ENCODE results near the gene JDP2. TPM values are rescaled to one million over a fixed set of nuclear protein-coding genes. Genes with fewer than 3 reads are reported as not detected.

JDP2 gene
- total RNA-seq, 2 experiments from 2014 or later, result 1.3 to 1.4 TPM

DNA sequence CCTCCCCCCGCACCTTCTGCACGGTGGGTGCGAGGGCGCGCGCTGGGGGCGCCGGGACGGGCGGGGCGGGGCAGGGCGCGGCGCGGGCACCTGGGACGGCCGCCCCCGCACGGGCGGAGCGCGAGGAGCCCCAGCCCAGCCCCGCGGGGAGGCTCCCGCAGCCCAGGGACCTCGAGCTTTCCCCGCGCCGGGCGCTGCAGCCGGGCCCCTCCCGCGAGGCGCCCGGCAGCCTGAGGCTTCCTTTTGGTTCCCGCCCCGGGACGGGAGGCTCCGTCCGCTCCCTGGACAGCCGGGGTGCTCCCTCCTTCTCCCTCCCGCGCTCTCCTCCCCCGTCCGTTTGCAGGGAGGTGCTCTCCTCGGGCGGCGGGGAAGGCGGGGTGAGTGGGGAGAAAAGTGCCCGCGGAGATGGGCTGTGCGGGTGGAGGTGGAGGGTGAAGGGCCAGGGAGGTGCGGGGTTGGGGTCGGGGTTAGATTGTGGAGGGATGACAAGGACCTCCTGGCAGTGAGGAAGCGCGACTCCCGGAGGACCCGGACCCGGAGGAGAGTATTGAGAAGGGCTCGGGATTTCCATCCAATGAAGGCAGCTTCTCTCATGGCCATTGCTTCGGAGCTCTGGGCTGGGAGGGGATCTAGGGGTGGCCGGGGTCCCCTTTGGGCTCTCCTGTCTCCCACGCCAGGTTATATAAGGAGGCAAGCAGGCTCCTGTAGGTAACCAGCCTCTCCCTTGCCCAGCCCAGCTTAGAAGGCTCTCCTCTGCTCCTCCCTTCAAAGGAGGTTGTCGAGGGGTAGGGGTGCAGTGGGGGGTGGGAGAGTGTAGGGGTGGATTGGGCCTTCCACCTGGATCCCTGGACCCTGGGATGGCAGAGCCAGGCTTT, 645 bp downstream of the JDP2 start:
- intact Hi-C loops (cut with micrococcal nuclease), result no loop called here
- ChIA-PET CTCF (interaction anchor here (0.7 to 1.2 kb wide), 2 partner anchors 60 to 61 kb away, joined by 3 to 4 read pairs; no protein-coding TSS in a partner anchor), POLR2A (interaction anchor here (1.1 to 1.5 kb wide), 2 partner anchors 10 to 95 kb away, joined by 3 to 4 read pairs; no protein-coding TSS in a partner anchor)
- peaks cover 3% of the 10 kb centered on the region for H3K36me3 Mint-ChIP-seq (ENCODE audit: low read depth)
- peaks cover 8% of the 10 kb centered on the region for H3K4me1 Mint-ChIP-seq (ENCODE audit: low read depth)
- peaks cover 6% of the 10 kb centered on the region for H3K9me3 Mint-ChIP-seq
- peak overlapping the region; percentile 60 for H3K4me3 Mint-ChIP-seq
- peak; percentile 34 for ATAC-seq
- DNase-seq, result no peak
- TF ChIP-seq, protein P1, sequence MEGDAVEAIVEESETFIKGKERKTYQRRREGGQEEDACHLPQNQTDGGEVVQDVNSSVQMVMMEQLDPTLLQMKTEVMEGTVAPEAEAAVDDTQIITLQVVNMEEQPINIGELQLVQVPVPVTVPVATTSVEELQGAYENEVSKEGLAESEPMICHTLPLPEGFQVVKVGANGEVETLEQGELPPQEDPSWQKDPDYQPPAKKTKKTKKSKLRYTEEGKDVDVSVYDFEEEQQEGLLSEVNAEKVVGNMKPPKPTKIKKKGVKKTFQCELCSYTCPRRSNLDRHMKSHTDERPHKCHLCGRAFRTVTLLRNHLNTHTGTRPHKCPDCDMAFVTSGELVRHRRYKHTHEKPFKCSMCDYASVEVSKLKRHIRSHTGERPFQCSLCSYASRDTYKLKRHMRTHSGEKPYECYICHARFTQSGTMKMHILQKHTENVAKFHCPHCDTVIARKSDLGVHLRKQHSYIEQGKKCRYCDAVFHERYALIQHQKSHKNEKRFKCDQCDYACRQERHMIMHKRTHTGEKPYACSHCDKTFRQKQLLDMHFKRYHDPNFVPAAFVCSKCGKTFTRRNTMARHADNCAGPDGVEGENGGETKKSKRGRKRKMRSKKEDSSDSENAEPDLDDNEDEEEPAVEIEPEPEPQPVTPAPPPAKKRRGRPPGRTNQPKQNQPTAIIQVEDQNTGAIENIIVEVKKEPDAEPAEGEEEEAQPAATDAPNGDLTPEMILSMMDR (IDR thresholded peaks at IDR 0.05), result no peak
- no peak overlapping the region for H3K27ac Mint-ChIP-seq
- peaks cover 15% of the 10 kb centered on the region for H3K27me3 Mint-ChIP-seq

DNA sequence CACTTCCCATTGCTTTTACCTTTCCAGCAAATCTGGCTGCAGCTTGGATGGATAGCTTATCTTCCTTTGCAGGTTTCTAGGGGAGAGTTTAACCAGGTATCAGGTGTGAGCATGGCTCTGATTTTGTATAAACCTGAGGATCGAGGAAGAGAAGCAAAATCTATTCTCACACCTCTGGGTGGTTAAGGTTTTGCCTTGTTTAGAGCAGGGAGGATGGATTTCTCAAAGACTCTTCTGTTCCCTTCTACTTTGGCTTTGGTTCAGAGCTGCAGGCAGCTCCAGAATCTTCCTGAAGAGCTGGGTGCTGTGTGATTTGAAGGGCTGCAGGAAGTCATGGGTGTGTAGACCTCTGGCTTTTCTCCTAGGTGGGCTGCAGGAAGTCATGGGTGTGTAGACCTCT, 1.7 kb downstream of the JDP2 start:
- intact Hi-C loops (cut with micrococcal nuclease), result no loop called here
- CTCF ChIA-PET, result interaction anchor here (0.7 to 1.6 kb wide), 4 partner anchors 60 to 226 kb away, joined by 3 to 4 read pairs (median 4); no protein-coding TSS in a partner anchor
- no peaks in the 10 kb centered on the region for H3K36me3 Mint-ChIP-seq (ENCODE audit: low read depth)
- POLR2A ChIA-PET, result interaction anchor here (1.5 kb wide), 1 partner anchor 11 kb away, joined by 4 read pairs; no protein-coding TSS in a partner anchor
- H3K4me1 Mint-ChIP-seq (ENCODE audit: low read depth), result peaks cover 8% of the 10 kb centered on the region
- no peaks in the 10 kb centered on the region for H3K9me3 Mint-ChIP-seq
- TF ChIP-seq, protein P1 (IDR thresholded peaks at IDR 0.05), result no peak
- peaks cover 15% of the 10 kb centered on the region for H3K27me3 Mint-ChIP-seq
- ATAC-seq (no peak), DNase-seq (no peak)
- no peak overlapping the region for H3K27ac Mint-ChIP-seq
- H3K4me3 Mint-ChIP-seq, result no peak overlapping the region

DNA sequence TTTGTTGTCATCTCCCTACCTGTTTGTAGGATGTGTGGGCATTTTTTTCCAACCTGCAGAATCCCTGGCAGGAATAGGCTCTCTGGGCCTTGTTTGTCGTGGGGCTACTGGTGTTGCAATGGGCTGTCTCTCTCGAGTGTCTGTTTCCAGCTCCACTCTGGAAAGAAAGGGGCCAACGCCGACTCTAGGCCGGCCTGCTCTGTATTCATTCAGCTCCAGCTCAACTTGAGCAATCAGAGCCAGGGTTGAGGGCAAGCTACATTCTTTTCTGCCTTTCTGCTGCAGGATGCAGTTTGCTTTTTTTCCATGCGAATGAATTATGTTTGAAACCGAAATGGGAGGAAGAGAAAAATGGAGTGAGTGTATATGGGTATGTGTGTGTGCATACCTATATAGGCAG, 2.3 kb downstream of the JDP2 start:
- intact Hi-C loops (cut with micrococcal nuclease), result no loop called here
- Mint-ChIP-seq H3K36me3 (ENCODE audit: low read depth) (no peaks in the 10 kb centered on the region), H3K27ac (no peak overlapping the region), H3K4me1 (ENCODE audit: low read depth) (peaks cover 8% of the 10 kb centered on the region), H3K9me3 (no peaks in the 10 kb centered on the region), H3K27me3 (peaks cover 15% of the 10 kb centered on the region), H3K4me3 (no peak overlapping the region)
- POLR2A ChIA-PET, result interaction anchor here (1.5 kb wide), 1 partner anchor 12 kb away, joined by 4 read pairs; no protein-coding TSS in a partner anchor
- TF ChIP-seq, protein P1 (IDR thresholded peaks at IDR 0.05), result no peak
- CTCF ChIA-PET, result interaction anchor here (0.7 to 1.6 kb wide), 5 partner anchors 13 to 226 kb away, joined by 3 to 4 read pairs (median 3); no protein-coding TSS in a partner anchor
- no peak for ATAC-seq
- DNase-seq, result no peak

DNA sequence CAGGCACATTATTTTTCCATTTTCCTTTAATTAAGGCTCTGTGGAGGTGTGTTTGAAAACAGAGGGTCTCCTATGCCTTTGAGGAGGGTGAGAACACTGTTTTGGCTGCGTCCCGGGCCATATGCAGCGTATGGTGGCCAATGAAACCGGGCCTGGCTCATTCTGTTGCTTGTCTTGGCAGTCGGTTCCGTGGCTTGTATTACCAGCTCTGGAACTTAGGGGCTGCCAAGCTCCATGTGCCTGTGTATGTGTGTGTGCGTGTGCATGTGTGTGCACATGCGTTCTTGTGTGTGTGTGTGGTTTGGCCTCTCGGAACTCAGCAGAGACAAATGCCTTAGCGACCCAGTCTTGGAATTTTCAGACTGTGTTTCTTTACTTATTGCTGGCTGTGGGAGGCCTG, 2.7 kb downstream of the JDP2 start:
- peaks cover 15% of the 10 kb centered on the region for H3K27me3 Mint-ChIP-seq
- H3K36me3 Mint-ChIP-seq (ENCODE audit: low read depth), result no peaks in the 10 kb centered on the region
- ATAC-seq, result no peak
- no peak overlapping the region for H3K27ac Mint-ChIP-seq
- TF ChIP-seq, protein P1 (IDR thresholded peaks at IDR 0.05), result no peak
- intact Hi-C loops (cut with micrococcal nuclease), result no loop called here
- H3K9me3 Mint-ChIP-seq, result no peaks in the 10 kb centered on the region
- no peak for DNase-seq
- H3K4me1 Mint-ChIP-seq (ENCODE audit: low read depth), result peaks cover 12% of the 10 kb centered on the region
- ChIA-PET CTCF (interaction anchor here (0.6 to 1.6 kb wide), 7 partner anchors 13 to 223 kb away, joined by 3 to 4 read pairs (median 3); no protein-coding TSS in a partner anchor), POLR2A (no interaction called here)
- H3K4me3 Mint-ChIP-seq, result no peak overlapping the region

DNA sequence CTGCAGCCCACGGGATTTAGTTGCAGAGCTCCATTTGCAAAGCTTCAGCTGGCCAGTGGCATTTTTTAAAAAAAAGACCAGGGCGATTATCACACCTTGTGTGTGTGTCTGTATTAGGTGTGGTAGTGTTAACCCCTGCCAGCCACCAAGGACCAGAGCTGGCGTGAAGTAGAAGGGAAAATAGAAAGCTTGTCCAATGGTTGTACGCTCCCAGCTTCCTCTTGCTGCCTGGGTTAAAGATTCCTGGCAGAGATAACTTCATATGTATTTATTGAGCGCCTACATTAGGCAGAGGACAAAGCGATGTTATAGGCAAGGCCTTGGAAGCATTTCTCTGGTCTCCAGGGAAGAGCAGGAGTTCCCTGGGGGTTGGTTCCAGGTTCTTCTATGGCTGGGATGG, 3.2 kb downstream of the JDP2 start:
- peaks cover 17% of the 10 kb centered on the region for H3K4me1 Mint-ChIP-seq (ENCODE audit: low read depth)
- H3K9me3 Mint-ChIP-seq, result no peaks in the 10 kb centered on the region
- intact Hi-C loops (cut with micrococcal nuclease), result no loop called here
- H3K27ac Mint-ChIP-seq, result no peak overlapping the region
- ChIA-PET CTCF (interaction anchor here (0.6 to 1.6 kb wide), 5 partner anchors 13 to 130 kb away, joined by 3 to 4 read pairs (median 3); no protein-coding TSS in a partner anchor), POLR2A (no interaction called here)
- TF ChIP-seq, protein P1 (IDR thresholded peaks at IDR 0.05), result no peak
- peaks cover 10% of the 10 kb centered on the region for H3K27me3 Mint-ChIP-seq
- no peaks in the 10 kb centered on the region for H3K36me3 Mint-ChIP-seq (ENCODE audit: low read depth)
- no peak for DNase-seq
- no peak for ATAC-seq
- H3K4me3 Mint-ChIP-seq, result no peak overlapping the region
